GM04504 (cell line): ENCODE results near the gene C9orf43.

Experiments used
- DNase-seq: peaks from one replicate; pipeline ENCODE4 v3.0.0-alpha.2; 2012; ENCODE audit warnings: low read depth

The C9orf43 gene

DNA sequence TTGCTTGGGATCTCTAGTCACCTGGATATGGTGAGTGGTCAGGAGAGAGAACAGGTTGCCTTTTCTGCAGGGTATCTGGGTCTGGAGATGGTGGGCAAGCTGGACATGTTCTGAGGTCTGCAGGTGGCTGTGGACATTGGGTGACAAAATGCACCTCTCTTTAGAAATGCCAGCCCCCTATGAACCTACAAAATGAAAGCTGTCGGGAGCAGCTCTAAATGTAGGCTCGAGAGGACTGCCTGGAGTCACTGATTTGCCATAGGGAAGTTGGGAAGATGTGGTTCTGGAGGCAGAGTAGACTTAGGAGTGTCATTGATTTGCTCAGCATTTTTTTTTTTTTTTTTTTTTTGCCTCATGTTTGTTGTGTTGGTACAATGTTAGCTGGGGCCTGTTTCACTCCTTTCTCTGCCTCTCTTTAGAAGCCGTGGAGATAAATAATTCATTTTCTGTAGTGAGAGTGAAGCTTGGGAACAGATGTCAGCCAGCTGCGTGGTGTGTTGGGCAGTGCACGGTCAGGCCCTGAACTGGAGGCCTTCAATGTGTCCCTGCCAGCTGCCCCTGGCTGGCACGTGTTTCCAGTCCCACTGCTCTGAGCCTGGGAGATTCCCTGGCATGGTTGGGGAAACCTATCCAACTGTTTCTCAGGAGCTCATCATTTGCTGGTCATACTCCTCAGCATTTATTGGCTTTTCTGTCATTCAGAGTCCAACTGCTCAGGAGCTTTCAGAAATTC, 58.3 kb downstream of the C9orf43 start:
- DNase-seq: no peak

DNA sequence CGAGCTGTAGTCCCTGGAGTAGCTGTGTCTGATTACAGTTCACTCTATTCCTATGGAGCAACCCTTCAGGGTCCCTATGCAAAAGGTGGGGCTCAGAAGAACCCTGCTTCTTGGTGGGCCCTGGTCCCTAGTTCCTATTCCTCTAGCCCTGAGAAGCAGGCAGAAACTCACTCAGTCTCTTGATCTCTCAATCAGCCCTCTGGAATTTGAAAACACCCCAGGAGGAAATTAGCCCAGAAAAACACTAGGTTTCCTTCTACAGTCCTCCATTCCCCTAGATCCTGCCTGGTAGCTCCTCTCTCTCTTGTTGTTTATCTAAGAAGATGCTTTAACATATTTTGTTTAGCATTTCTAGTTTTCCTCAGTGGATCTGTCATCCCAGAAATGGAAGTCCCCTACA, 60.6 kb downstream of the C9orf43 start:
- no peak for DNase-seq

DNA sequence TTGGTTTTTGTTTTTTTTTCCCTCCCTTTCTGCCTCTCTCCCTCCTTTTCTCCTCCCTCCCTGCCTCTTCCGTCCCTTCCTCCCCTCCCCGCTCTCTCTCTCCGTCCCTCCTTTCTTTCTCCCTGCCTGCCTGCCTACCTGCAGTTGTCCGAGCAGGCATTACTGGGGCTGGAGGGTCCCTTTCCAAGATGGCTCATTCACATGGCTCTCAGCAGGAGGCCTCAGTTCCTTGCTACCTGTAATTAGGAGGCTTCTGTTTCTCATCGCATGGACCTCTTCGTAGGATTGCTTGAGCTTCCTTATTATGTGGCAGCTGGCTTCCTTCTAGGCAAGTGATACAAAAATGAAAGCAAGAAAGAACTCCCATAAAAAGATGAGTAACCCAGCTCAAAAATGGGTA, 61.0 kb downstream of the C9orf43 start:
- DNase-seq: no peak

DNA sequence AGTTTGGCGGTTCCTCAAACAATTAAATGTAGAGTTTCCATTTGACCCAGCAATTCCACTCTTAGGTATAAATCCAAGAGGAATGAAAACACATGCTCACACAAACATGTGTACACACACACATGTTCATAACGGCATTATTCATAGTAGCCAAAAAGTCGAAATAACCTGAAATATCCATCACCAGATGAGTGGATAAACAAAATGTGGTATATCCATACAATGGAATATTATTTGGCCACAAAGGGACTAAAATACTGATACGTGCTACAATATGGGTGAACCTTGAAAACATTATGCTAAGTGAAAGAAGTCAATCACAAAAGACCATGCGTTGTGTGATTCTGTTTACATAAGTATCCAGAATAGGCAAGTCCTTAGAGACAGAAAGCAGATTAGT, 61.7 kb downstream of the C9orf43 start:
- no peak for DNase-seq

DNA sequence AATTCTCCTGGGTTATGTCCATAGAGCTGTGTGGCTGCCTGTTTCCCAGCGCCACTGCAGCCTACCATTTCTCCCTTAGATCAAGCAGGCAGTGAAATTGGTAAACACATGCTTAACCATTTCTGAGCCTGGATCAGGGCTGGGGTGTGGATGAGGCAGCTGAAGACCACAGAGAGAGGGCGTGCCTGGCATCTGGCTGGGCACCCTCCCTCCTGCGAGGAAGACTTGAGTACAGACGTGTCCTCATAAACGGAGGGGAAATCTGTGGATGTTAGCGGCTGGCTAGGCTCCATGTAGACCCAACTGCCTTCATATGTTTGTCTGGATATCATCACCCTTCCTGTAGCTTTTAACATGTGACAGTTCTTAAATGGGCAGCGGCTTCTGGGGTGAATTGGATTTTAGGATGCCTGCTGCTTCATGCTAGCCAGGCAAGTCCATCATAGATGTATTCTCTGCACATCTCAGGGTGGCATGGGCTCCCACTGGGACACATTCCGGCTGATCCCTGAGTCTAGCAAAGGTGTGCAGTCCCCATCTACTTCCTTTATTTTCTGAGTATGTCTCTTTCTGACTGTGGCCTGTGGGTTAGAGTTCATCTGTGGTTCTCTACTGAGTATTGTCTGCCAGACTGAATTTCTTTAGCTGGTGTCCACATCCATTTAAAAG, 63.9 kb downstream of the C9orf43 start:
- no peak for DNase-seq

DNA sequence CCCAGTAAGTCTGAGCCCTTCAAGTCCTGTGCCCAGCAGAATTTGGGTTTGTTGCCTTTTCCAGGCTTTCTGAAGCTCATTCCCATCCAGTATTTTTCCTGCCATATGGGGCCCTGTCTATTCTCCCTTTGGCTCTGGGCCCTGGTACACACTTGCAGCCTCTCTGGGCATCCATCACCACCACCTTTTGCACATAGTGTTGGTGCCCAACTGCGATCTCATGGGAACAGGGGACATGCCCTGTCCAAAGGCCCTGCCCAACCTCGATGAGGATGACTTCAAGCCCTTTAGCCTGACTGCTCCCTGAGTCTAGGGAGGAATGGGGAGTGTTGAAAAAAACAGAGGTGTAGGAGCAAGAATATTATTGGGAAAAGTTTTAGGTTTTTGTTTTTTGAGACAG, 64.5 kb downstream of the C9orf43 start:
- DNase-seq: no peak

DNA sequence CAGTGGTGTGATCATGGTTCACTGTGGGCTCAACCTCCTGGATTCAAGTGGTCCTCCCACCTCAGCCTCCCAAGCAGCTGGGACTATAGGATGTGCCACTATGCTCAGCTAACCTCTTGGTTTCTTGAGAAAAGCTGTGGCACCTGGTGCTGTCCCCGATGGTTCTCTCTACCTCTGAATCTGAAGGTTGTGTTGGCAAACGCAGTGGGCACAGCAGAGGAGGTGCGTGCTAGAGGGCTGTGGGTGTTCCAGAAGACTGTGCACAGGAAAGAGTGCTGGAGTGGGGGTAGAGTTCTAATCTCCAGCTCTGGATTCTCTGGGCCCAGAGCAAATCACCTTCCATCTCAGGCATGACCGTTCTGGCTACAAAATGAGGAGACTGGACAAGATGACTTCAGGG, 65.4 kb downstream of the C9orf43 start:
- DNase-seq: no peak

DNA sequence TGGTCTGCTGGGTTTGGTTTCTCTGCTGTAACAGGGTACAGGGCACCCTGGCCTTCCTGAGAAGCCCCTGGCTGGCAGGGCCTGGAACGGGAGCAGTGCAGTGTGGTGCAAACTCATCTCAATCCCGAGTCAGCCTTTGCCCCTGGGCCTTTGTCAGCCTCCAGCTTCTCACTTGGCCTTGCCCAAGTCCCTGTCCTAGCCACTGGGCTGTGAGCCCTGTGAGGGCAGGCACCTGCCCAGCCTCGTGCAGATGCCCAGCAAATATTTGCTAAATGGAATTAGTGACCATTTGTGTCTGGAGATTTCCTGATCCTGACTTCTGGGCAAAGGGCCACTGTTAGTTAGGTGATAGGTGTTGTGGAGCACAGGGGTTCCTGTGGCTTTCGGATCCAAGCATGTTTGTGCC, 66.0 kb downstream of the C9orf43 start:
- no peak for DNase-seq

DNA sequence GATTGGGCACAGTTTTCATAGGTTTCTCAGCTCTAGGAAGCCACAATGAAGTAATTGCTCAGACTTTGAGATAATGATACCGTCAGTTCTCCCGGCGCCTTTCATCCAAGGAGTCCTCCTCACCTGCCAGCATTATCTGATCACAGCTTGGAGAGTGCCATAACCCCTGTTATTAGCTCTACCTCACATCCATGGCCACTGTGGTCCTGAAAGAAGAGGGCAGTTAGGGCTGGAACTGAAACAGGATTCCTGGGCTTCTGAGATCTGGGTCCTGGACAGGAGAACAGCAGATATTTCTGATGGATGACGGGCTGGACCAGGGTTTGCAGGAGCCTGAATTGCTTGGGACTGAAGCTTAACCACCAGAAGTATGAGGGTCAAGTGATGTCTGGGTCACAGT, 66.5 kb downstream of the C9orf43 start:
- no peak for DNase-seq

DNA sequence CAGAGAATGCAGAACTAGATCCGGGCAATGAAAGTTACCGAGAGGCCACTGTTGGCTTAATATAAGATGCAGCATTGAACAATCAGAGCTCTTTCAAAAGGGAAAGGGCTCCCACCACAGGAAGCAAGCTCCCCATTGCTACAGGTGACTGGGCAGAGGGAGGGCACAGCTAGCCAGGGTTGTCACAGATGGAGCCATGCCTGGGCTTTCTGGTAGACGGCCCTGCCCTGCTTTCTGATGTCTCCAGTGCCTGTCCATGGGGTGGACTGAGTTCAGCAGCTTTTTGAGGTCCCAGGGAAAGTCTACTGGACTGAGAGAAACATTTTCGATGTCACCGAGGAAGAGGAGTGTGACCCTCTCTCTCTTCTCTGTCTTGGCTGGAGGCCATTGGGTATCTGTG, 67.1 kb downstream of the C9orf43 start:
- no peak for DNase-seq

DNA sequence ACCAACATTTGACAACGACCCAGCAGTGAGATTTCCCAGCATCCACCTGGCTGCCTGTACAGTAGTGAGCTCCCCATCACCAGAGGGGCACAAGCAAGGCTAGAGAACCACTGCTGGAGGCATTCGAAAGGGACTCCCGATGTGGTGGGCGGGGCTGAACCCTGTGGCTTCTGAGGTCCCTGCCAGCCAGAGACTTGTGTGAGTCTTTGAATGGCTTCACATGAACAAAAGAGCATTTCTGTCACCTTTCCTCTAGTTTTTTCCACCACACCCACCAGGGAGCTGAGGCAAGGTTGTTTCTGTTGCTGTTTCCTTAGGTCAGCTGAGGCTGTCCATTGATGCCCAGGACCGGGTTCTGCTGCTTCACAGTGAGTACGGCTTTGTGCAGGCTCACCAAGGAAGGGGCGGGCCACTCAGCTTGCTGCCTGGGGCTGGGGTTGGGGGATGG, 68.7 kb downstream of the C9orf43 start:
- DNase-seq: no peak
